ENCODE data around the gene NTNG2.

Gene NTNG2

DNA sequence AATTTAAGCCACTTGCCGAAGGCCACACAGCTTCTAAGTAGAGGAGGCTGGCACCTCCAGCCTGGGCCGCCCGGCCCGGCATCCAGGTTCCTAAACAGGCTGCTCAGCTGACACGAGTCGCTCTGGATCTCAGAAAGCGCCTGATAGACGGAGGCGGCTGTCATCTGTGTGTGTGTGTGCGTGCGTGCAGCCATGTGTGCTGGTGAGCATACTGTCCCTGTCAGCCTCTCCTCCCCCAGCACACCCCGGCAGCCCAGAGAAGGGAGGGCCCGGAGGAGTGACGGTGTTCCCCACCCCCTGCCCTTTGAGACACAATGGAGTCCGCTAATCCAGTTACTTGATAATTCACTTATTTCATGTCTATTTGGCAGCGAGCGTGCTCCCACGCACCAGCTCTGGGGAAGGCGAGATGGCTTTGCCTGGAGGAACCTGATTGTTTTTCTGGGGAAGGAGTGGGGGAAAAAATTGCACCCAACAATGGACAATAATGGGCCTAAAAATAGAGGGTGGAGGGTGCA is 20.0 kb downstream of the NTNG2 start:
- no peak for DNase-seq (ENCODE audit: low read depth)
- H3K4me3 ChIP-seq (ENCODE audit: control insufficient read depth, low read depth, low read length), result no peak overlapping the region
- TF ChIP-seq, protein P1, sequence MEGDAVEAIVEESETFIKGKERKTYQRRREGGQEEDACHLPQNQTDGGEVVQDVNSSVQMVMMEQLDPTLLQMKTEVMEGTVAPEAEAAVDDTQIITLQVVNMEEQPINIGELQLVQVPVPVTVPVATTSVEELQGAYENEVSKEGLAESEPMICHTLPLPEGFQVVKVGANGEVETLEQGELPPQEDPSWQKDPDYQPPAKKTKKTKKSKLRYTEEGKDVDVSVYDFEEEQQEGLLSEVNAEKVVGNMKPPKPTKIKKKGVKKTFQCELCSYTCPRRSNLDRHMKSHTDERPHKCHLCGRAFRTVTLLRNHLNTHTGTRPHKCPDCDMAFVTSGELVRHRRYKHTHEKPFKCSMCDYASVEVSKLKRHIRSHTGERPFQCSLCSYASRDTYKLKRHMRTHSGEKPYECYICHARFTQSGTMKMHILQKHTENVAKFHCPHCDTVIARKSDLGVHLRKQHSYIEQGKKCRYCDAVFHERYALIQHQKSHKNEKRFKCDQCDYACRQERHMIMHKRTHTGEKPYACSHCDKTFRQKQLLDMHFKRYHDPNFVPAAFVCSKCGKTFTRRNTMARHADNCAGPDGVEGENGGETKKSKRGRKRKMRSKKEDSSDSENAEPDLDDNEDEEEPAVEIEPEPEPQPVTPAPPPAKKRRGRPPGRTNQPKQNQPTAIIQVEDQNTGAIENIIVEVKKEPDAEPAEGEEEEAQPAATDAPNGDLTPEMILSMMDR (conservative IDR thresholded peaks at IDR 0.05; ENCODE audit: control insufficient read depth, insufficient read depth, low read depth, low read length), result no peak

DNA sequence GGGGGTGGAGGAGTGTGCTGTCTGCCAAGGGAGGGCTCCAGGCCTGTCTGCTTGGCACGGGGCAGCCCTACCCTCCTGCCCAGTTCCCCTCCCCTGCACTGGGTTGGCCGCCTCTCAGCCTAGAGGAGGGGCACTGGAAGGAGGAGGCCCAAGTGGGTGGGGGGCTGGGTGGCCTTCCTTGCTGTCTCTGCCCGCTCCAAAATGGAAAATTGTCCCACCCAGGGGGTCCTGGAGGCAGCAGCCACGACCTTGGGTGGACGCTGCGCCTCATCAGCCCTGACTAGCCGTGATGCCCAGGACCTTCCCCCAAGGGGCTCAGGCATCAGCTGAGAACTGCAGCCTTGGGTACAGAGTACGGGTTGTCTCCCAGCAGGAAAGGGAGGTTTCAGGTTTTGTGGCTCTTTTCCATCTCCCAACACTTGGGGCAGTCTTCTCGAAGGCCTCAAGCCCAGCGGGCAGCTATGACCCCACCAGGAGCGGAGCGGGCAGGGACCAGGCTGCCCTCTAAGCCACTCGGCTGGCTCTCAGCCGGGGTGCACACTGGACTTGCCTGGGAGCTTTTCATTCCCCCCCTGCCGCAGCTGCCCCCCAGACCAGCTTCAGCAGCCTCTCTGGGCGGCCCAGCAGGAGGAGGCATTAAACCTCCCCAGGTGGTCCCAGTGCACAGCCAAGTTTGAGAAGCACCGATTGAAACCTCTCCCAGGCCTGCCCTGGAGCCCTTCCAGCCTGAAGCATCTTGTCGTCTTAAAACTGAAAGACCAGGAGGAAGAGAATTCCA is 20.6 kb downstream of the NTNG2 start:
- TF ChIP-seq, protein P1 (conservative IDR thresholded peaks at IDR 0.05; ENCODE audit: control insufficient read depth, insufficient read depth, low read depth, low read length), result no peak
- no peak overlapping the region for H3K4me3 ChIP-seq (ENCODE audit: control insufficient read depth, low read depth, low read length)
- no peak for DNase-seq (ENCODE audit: low read depth)

DNA sequence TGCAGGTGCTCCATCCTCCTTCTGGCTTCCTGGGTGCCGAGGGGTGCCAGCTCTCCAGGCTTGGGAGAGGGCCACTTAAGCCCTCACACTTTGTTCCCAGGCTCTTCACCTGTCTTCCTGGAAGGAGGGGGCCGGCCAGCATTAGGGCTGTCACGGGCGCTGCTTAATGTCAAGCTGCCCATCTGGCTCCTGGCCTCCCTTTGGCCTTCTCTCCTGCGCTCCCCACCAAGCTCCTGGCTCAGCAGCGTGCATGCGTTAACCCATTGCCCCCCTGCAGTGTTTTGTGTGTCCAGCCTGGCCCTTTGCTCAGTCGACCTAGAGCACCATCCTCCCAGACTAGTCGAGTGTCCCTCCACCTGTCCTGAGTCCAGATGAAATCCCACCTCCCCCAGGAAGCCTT is 21.3 kb downstream of the NTNG2 start:
- no peak for DNase-seq (ENCODE audit: low read depth)
- TF ChIP-seq, protein P1 (conservative IDR thresholded peaks at IDR 0.05; ENCODE audit: control insufficient read depth, insufficient read depth, low read depth, low read length), result no peak
- H3K4me3 ChIP-seq (ENCODE audit: control insufficient read depth, low read depth, low read length), result no peak overlapping the region

DNA sequence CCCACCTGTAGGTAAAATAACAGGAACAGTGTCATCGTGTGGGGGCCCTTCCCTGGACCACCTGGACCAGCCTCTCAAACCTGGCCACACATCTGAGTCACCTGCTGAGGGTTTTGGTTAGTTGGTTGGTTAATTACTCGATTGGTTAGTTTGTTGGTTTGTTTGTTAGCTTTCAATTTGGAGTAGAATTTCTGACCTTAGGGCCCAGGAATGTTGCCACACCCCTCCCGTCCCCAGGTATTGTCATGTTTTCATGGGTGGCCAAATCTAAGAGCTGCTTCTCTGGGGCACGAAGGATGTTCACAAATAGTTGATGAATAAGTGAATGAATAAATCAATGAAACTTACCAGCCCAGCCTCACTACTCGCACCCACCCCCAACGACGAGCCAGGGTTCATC is 21.9 kb downstream of the NTNG2 start:
- H3K4me3 ChIP-seq (ENCODE audit: control insufficient read depth, low read depth, low read length), result no peak overlapping the region
- TF ChIP-seq, protein P1 (conservative IDR thresholded peaks at IDR 0.05; ENCODE audit: control insufficient read depth, insufficient read depth, low read depth, low read length), result no peak
- DNase-seq (ENCODE audit: low read depth), result no peak

DNA sequence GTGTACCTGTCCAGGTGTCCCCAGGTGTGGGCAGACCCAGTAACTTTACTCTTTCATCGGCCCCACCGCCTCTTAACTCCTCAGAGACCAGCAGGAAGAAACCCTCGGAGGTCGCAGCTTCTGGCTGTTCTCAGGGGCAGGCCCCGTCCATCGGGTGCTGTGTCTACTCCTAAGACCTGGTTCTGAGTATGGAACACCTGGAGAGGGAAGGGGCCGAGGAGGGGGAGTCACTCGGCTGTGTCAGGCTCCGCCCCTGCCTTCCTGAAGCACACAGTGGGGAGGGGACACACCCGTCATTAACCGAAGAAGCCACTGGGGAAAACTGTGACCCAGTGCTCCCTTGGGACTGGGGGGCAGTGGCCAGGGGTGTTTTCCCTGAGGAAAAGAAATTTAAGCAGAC is 22.3 kb downstream of the NTNG2 start:
- TF ChIP-seq, protein P1 (conservative IDR thresholded peaks at IDR 0.05; ENCODE audit: control insufficient read depth, insufficient read depth, low read depth, low read length), result no peak
- H3K4me3 ChIP-seq (ENCODE audit: control insufficient read depth, low read depth, low read length), result no peak overlapping the region
- no peak for DNase-seq (ENCODE audit: low read depth)

DNA sequence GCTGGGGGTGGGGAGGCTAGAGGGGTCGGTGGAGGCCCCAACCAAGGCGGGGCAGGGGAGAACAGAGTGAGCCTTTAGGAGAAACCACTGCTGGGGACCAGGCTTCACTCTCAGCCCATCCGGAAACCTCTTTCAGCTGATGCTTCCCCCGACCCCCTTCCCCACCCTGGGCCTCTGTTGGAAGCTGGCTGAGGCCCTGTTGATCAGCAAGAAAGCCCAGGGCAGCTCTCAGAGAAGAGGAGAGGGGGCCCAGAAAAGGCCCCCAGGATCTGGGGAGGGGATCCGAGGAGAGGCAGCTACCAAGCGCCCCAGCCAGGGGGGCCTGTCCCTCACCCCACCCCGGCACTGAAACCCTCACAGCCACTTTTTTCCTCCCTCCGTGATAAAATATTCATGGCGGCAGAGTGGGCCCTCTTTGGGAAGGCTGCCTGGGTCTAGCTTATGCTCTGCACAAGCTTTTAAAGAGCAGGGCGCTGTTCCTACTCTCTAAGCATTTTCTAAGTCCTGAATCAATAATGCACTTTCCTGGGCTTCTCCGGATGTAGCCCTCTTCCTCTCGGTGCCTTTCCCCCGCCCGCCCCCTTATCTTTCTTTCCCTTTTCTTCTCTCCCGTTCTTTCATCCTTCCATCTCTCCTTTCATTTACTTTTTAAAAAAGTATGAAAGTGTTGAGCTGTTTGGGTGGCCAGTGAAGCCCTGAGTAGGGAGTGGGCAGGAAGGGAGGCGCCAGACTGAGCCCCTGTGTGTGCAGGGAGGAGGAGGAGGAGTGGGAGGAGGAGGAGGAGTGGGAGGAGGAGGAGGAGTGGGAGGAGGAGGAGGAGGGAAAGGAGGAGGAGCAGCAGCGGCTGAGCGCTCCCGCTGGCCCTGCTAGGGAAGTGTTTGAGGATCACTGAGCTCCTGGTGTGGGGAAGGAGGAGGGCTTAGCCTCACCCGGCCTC is 23.5 kb downstream of the NTNG2 start:
- TF ChIP-seq, protein P1 (conservative IDR thresholded peaks at IDR 0.05; ENCODE audit: control insufficient read depth, insufficient read depth, low read depth, low read length), result no peak
- no peak for DNase-seq (ENCODE audit: low read depth)

More for the DNA sequence above, 23.5 kb downstream of the NTNG2 start:
- H3K4me3 ChIP-seq (ENCODE audit: control insufficient read depth, low read depth, low read length), result no peak overlapping the region
